ENCODE data around the gene P3R3URF.

The P3R3URF gene

GRCh38 chr1:46179138-46180081 is 3.1 kb upstream of the P3R3URF start (continued):
- TF ChIP-seq ZXDB (tag by site-specific recombination; IDR thresholded peaks at IDR 0.05) (no peak; the same call in 1 of the 2 replicates), ZNF174 (tag by site-specific recombination; IDR thresholded peaks at IDR 0.05) (no peak), ZBTB17 (tag by site-specific recombination; IDR thresholded peaks at IDR 0.05) (peak; percentile 99), ZNF768 (tag by site-specific recombination; IDR thresholded peaks at IDR 0.05) (no peak), ZNF658 (tag by site-specific recombination; IDR thresholded peaks at IDR 0.05) (no peak), ZNF621 (tag by site-specific recombination; IDR thresholded peaks at IDR 0.05) (no peak), ZNF510 (tag by site-specific recombination; IDR thresholded peaks at IDR 0.05; ENCODE audit: insufficient replicate concordance) (no peak), ZNF248 (tag by site-specific recombination; IDR thresholded peaks at IDR 0.05) (no peak), ZNF513 (tag by site-specific recombination; IDR thresholded peaks at IDR 0.05) (no peak), RBAK (tag by site-specific recombination; IDR thresholded peaks at IDR 0.05) (no peak), ZNF280D (tag by site-specific recombination; IDR thresholded peaks at IDR 0.05) (no peak), ZNF341 (tag by site-specific recombination; IDR thresholded peaks at IDR 0.05; ENCODE audit: low read depth) (no peak), OVOL3 (tag by site-specific recombination; IDR thresholded peaks at IDR 0.05) (no peak), ZNF48 (tag by site-specific recombination; IDR thresholded peaks at IDR 0.05) (no peak), ZNF324 (tag by site-specific recombination; IDR thresholded peaks at IDR 0.05) (no peak), PBX3 (CRISPR knock-in tag; IDR thresholded peaks at IDR 0.05) (no peak), ZNF398 (tag by site-specific recombination; IDR thresholded peaks at IDR 0.05) (no peak), ZNF549 (tag by site-specific recombination; IDR thresholded peaks at IDR 0.05) (no peak), ZNF391 (tag by site-specific recombination; IDR thresholded peaks at IDR 0.05; ENCODE audit: borderline replicate concordance, low read depth) (no peak), ZNF555 (tag by site-specific recombination; conservative IDR thresholded peaks at IDR 0.05) (no peak), ZNF776 (tag by site-specific recombination; IDR thresholded peaks at IDR 0.05; ENCODE audit: borderline replicate concordance) (no peak), ZNF596 (tag by site-specific recombination; IDR thresholded peaks at IDR 0.05) (no peak), ZNF155 (tag by site-specific recombination; IDR thresholded peaks at IDR 0.05) (no peak), YY1 (tag by site-specific recombination; IDR thresholded peaks at IDR 0.05) (no peak; the same call in 1 of the 2 replicates), ZNF302 (tag by site-specific recombination; IDR thresholded peaks at IDR 0.05; ENCODE audit: low read depth) (no peak), ZSCAN16 (tag by site-specific recombination; IDR thresholded peaks at IDR 0.05) (peak; percentile 97), ZFP3 (tag by site-specific recombination; IDR thresholded peaks at IDR 0.05; ENCODE audit: low read depth) (no peak)
- TF ChIP-seq, protein P1, sequence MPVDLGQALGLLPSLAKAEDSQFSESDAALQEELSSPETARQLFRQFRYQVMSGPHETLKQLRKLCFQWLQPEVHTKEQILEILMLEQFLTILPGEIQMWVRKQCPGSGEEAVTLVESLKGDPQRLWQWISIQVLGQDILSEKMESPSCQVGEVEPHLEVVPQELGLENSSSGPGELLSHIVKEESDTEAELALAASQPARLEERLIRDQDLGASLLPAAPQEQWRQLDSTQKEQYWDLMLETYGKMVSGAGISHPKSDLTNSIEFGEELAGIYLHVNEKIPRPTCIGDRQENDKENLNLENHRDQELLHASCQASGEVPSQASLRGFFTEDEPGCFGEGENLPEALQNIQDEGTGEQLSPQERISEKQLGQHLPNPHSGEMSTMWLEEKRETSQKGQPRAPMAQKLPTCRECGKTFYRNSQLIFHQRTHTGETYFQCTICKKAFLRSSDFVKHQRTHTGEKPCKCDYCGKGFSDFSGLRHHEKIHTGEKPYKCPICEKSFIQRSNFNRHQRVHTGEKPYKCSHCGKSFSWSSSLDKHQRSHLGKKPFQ (tag by site-specific recombination; IDR thresholded peaks at IDR 0.05): no peak
- TF ChIP-seq, protein P2, sequence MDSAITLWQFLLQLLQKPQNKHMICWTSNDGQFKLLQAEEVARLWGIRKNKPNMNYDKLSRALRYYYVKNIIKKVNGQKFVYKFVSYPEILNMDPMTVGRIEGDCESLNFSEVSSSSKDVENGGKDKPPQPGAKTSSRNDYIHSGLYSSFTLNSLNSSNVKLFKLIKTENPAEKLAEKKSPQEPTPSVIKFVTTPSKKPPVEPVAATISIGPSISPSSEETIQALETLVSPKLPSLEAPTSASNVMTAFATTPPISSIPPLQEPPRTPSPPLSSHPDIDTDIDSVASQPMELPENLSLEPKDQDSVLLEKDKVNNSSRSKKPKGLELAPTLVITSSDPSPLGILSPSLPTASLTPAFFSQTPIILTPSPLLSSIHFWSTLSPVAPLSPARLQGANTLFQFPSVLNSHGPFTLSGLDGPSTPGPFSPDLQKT (IDR thresholded peaks at IDR 0.05; ENCODE audit: borderline replicate concordance, low read depth, low read length): no peak
